ENCODE measurements around the gene BHMT2. TPM values are rescaled to one million over a fixed set of nuclear protein-coding genes. Genes with fewer than 3 reads are reported as not detected.

BHMT2 gene
- total RNA-seq, 1 donor from 2014 or later, result not detected

- Mint-ChIP-seq H3K36me3 (no peaks in the 10 kb centered on the region), H3K9me3 (no peaks in the 10 kb centered on the region), H3K4me1 (peaks cover 13% of the 10 kb centered on the region), H3K27ac (peak overlapping the region; percentile 55), H3K4me3 (peak overlapping the region; percentile 74), H3K27me3 (ENCODE audit: insufficient read depth, low read depth) (no peaks in the 10 kb centered on the region)
- Histone ChIP-seq H3K36me3 (no peaks in the 10 kb centered on the region), H3K27me3 (peaks cover 4% of the 10 kb centered on the region), H3K4me2 (peak overlapping the region; percentile 66), H3K4me3 (peak overlapping the region; percentile 24), H3K9ac (no peak overlapping the region), H3K79me2 (ENCODE audit: low read depth) (no peaks in the 10 kb centered on the region), H2AFZ (replicated peaks) (peak overlapping the region; percentile 88), H3K4me1 (peaks cover 11% of the 10 kb centered on the region), H3K27ac (no peak overlapping the region), H4K20me1 (ENCODE audit: low read depth) (no peaks in the 10 kb centered on the region), H3K9me3 (ENCODE audit: low read depth) (no peaks in the 10 kb centered on the region), H3F3A (ENCODE audit: low read depth) (no peaks in the 10 kb centered on the region)
- peak; percentile 81 for DNase-seq (ENCODE audit: low spot score)
- TF ChIP-seq EZH2phosphoT487 (IDR thresholded peaks at IDR 0.05) (no peak), CTCF (IDR thresholded peaks at IDR 0.05) (peak; percentile 100), EZH2 (IDR thresholded peaks at IDR 0.05) (peak; percentile 46)
These were observed 44.5 kb upstream of the BHMT2 start for GRCh38 chr5:79025054-79025472.

GRCh38 chr5:79030663-79031484 is 38.7 kb upstream of the BHMT2 start:
- no peaks in the 10 kb centered on the region for H3K9me3 Mint-ChIP-seq

GRCh38 chr5:79031485-79031867 is 38.1 kb upstream of the BHMT2 start:
- H3K4me3 Mint-ChIP-seq, result no peak overlapping the region
- no peaks in the 10 kb centered on the region for H3K9me3 Mint-ChIP-seq
- H3K4me3 ChIP-seq, result no peak overlapping the region
- peaks cover 3% of the 10 kb centered on the region for H3K4me1 Mint-ChIP-seq
- H3K27ac ChIP-seq, result no peak overlapping the region
- H4K20me1 ChIP-seq (ENCODE audit: low read depth), result no peaks in the 10 kb centered on the region
- peaks cover 3% of the 10 kb centered on the region for H3K27me3 Mint-ChIP-seq (ENCODE audit: insufficient read depth, low read depth)
- no peak for TF ChIP-seq CTCF (IDR thresholded peaks at IDR 0.05)
- H3K4me2 ChIP-seq, result no peak overlapping the region
- no peak overlapping the region for H3K9ac ChIP-seq
- H3K9me3 ChIP-seq (ENCODE audit: low read depth), result no peaks in the 10 kb centered on the region
- no peaks in the 10 kb centered on the region for H3K4me1 ChIP-seq
- no peaks in the 10 kb centered on the region for H3F3A ChIP-seq (ENCODE audit: low read depth)
- H3K27ac Mint-ChIP-seq, result no peak overlapping the region
- DNase-seq (ENCODE audit: low spot score), result no peak
- no peaks in the 10 kb centered on the region for H3K36me3 ChIP-seq
- no peaks in the 10 kb centered on the region for H3K27me3 ChIP-seq
- no peak overlapping the region for H2AFZ ChIP-seq (replicated peaks)
- H3K79me2 ChIP-seq (ENCODE audit: low read depth), result no peaks in the 10 kb centered on the region
- no peaks in the 10 kb centered on the region for H3K36me3 Mint-ChIP-seq

More at GRCh38 chr5:79030663-79031484, 38.7 kb upstream of the BHMT2 start:
- Histone ChIP-seq H3K9ac (no peak overlapping the region), H3K36me3 (no peaks in the 10 kb centered on the region), H3K4me1 (no peaks in the 10 kb centered on the region), H3K79me2 (ENCODE audit: low read depth) (no peaks in the 10 kb centered on the region), H4K20me1 (ENCODE audit: low read depth) (no peaks in the 10 kb centered on the region), H3K9me3 (ENCODE audit: low read depth) (no peaks in the 10 kb centered on the region), H3F3A (ENCODE audit: low read depth) (no peaks in the 10 kb centered on the region), H2AFZ (replicated peaks) (no peak overlapping the region), H3K27me3 (no peaks in the 10 kb centered on the region), H3K4me3 (no peak overlapping the region), H3K4me2 (no peak overlapping the region), H3K27ac (no peak overlapping the region)
- Mint-ChIP-seq H3K4me3 (no peak overlapping the region), H3K36me3 (no peaks in the 10 kb centered on the region), H3K27me3 (ENCODE audit: insufficient read depth, low read depth) (peaks cover 3% of the 10 kb centered on the region), H3K27ac (no peak overlapping the region), H3K4me1 (peaks cover 3% of the 10 kb centered on the region)
- DNase-seq (ENCODE audit: low spot score), result no peak
- TF ChIP-seq EZH2 (IDR thresholded peaks at IDR 0.05) (no peak), CTCF (IDR thresholded peaks at IDR 0.05) (no peak), EZH2phosphoT487 (IDR thresholded peaks at IDR 0.05) (no peak)
